Psoas muscle (tissue), 8 donors: Measurements from ENCODE around the gene PCDH9. TPM values are rescaled to one million over a fixed set of nuclear protein-coding genes. Genes with fewer than 3 reads are reported as not detected.

ENCODE experiments used
- ATAC-seq, 4 donors: fragments of 200-7000 bp; cut with Tn5 transposase; one replicate each; pipeline ENCODE4 v1.9.1; 2020; ENCODE audit warnings: moderate library complexity in 3 of 4, mild to moderate bottlenecking in 2 of 4
- DNase-seq, 2 donors: peaks; one replicate each; pipeline ENCODE4 v3.0.0-alpha.2; 2020
- H3K27ac ChIP-seq: fragments of 200-600 bp; one replicate; pipeline ENCODE4 v1.8.0; 2022
- H3K27me3 ChIP-seq, 3 donors: fragments of 200-600 bp in 1 of 3; one replicate each; pipeline versions ENCODE4 v1.6.1 to v1.8.0; 2013 to 2022; ENCODE audit warnings: low read length in 2 of 3, mild to moderate bottlenecking in 2 of 3, moderate library complexity in 1 of 3; ENCODE audit not compliant: insufficient read depth in 3 of 3
- H3K36me3 ChIP-seq, 2 donors: fragments of 200-600 bp in 1 of 2; one replicate each; pipeline versions ENCODE4 v1.6.1 to v1.8.0; 2013 to 2022; ENCODE audit warnings: low read depth in 1 of 2, mild to moderate bottlenecking in 1 of 2, moderate library complexity in 1 of 2; ENCODE audit not compliant: insufficient read depth in 1 of 2
- H3K4me1 ChIP-seq: fragments of 200-600 bp; one replicate; pipeline ENCODE4 v1.8.0; 2022
- H3K4me3 ChIP-seq: fragments of 200-600 bp; one replicate; pipeline ENCODE4 v1.8.0; 2022; ENCODE audit warnings: mild to moderate bottlenecking
- H3K9me3 ChIP-seq: fragments of 200-600 bp; one replicate; pipeline ENCODE4 v1.8.0; 2022
- CTCF ChIP-seq: fragments of 200-600 bp; IDR thresholded peaks from one replicate; pipeline ENCODE4 v1.8.0; 2022; ENCODE audit warnings: antibody characterized with exemption
- WGBS, 3 donors: extraction: QIAGEN DNeasy Blood & Tissue Kit; methylation state at CpG; one replicate each; pipeline versions ENCODE4 v1.1.6 to v1.1.7; 2013; 5-methylcytosine and 5-hydroxymethylcytosine counted together
- intact Hi-C, 2 donors: fragments of 100-400 bp; cut with DNase I; formaldehyde crosslinking; loops; one replicate each; pipeline versions ENCODE4 v1.11.0 to v1.14.2; 2022
- polyA plus RNA-seq, 3 donors: library from polyadenylated mRNA; stranded (reverse); fragments of 200-250 nt; gene quantifications; one replicate each; pipeline ENCODE4 v1.2.3, GENCODE V29; 2013
- total RNA-seq, 4 donors: library from RNA; stranded (reverse); fragmentation: NEBNext Ultra II Directional in 2 of 4; extraction: Animal tissue kit (Norgen Biotek cat#: 25700) in 2 of 4; gene quantifications; one replicate each; pipeline versions ENCODE4 v1.2.1 to v1.2.4, GENCODE V29; 2021 to 2023
- donor health status: healthy with polysubstance abuse.
- donor health status: DM: no; HTN: no; CAD: no; lungs with moderate emphysema.
- donor health status: Bipolar disorder and iron deficiency.
- donor health status: healthy.
- donor health status: DM: yes; HTN: yes; CAD: no.
- donor health status: DM: no; HTN: no; CAD: no.
- donor health status: DM: no; HTN: no; CAD: no.
- donor health status: DM: yes; HTN: yes; CAD: no.

Gene PCDH9
- total and polyA plus RNA-seq, 7 donors, result 0.27 to 4.9 (median 2.1) TPM

DNA sequence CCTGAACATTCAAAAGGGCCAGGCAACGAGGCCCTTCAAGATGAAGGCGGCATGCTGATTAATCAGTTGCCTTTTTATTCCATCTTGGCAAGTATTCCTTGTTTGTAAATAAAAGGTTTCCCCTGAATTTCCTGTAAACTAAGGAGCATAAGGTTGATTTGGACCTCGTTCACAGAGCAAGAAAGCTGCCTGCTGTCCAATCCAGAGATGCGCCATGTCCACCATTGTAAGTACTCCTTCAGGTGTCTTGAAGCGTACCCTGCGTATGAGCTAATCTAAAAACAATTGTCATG, 884.7 kb downstream of the PCDH9 start:
- Histone ChIP-seq H3K27me3 (no peaks in the 10 kb centered on the region), H3K27ac (no peak overlapping the region), H3K4me3 (no peak overlapping the region), H3K36me3 (no peaks in the 10 kb centered on the region), H3K4me1 (no peaks in the 10 kb centered on the region), H3K9me3 (no peaks in the 10 kb centered on the region)
- ATAC-seq (no peak), DNase-seq (no peak)
- TF ChIP-seq CTCF, result no peak
- WGBS, 3 donors, result 82% methylated on average over 6 of the region's 6 CpGs
- intact Hi-C loops, result no loop called here

- DNase-seq, result no peak
- 32 to 47% (median 35%) methylated on average over 4 of the region's 4 CpGs for WGBS, 3 donors
- TF ChIP-seq CTCF, result no peak
- H3K36me3 ChIP-seq, result no peaks in the 10 kb centered on the region
- H3K4me3 ChIP-seq, result no peak overlapping the region
- ATAC-seq, result no peak
- H3K27ac ChIP-seq, result no peak overlapping the region
- H3K9me3 ChIP-seq, result no peaks in the 10 kb centered on the region
- no peaks in the 10 kb centered on the region for H3K4me1 ChIP-seq
- H3K27me3 ChIP-seq, result no peaks in the 10 kb centered on the region
- intact Hi-C loops, result no loop called here
Observed at GRCh38 chr13:66344805-66345517, 885.2 kb downstream of the PCDH9 start.

- Histone ChIP-seq H3K4me3 (no peak overlapping the region), H3K27me3 (no peaks in the 10 kb centered on the region), H3K9me3 (no peaks in the 10 kb centered on the region), H3K36me3 (no peaks in the 10 kb centered on the region), H3K27ac (no peak overlapping the region), H3K4me1 (no peaks in the 10 kb centered on the region)
- DNase-seq (no peak), ATAC-seq (no peak)
- WGBS, 3 donors, result 90 to 93% (median 92%) methylated on average over 9 of the region's 9 CpGs
- intact Hi-C loops, result no loop called here
- no peak for TF ChIP-seq CTCF
Observed at GRCh38 chr13:66343224-66343828, 886.8 kb downstream of the PCDH9 start.

DNA sequence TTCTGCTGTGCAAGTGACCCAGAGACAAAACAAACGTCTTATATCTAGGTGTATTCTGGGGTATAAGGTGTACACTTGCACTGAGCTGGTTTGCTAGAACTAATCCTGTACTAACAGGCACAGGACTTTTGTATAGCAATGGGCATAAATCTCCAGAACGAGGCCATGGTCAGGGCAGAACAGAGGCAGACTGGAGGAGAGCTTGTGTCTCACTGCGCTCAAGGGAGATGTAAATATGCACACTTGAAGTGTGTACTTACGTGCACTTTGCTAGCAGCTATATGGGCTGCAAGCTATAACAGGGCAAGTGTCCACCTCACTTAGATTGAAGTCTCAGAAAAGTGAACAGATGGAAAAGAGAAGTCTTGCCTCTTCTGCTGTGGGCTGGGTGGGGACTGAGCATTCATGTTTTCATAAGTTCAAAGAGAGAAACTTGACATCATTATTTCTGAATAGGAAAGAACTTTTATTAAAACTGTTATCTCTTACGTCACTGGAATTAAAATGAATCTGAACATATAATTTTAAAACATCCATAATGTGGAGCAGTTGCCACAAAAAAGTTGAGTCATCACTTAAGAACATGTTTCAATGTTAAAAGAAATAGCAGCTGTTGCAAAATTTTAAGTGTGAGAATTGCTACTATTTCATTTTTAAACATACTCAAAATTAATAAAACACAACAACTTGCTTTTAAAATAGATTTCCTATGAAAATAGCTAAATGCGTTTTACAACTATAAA, 888.3 kb downstream of the PCDH9 start:
- no peaks in the 10 kb centered on the region for H3K27me3 ChIP-seq
- 70 to 75% (median 70%) methylated on average over 6 of the region's 6 CpGs for WGBS, 3 donors
- DNase-seq (no peak), ATAC-seq (no peak)
- no peaks in the 10 kb centered on the region for H3K4me1 ChIP-seq
- no peak overlapping the region for H3K4me3 ChIP-seq
- no peaks in the 10 kb centered on the region for H3K36me3 ChIP-seq
- H3K9me3 ChIP-seq, result no peaks in the 10 kb centered on the region
- TF ChIP-seq CTCF, result no peak
- H3K27ac ChIP-seq, result no peak overlapping the region
- intact Hi-C loops, result no loop called here
